ENCODE measurements around the gene P4HB.

P4HB gene

DNA sequence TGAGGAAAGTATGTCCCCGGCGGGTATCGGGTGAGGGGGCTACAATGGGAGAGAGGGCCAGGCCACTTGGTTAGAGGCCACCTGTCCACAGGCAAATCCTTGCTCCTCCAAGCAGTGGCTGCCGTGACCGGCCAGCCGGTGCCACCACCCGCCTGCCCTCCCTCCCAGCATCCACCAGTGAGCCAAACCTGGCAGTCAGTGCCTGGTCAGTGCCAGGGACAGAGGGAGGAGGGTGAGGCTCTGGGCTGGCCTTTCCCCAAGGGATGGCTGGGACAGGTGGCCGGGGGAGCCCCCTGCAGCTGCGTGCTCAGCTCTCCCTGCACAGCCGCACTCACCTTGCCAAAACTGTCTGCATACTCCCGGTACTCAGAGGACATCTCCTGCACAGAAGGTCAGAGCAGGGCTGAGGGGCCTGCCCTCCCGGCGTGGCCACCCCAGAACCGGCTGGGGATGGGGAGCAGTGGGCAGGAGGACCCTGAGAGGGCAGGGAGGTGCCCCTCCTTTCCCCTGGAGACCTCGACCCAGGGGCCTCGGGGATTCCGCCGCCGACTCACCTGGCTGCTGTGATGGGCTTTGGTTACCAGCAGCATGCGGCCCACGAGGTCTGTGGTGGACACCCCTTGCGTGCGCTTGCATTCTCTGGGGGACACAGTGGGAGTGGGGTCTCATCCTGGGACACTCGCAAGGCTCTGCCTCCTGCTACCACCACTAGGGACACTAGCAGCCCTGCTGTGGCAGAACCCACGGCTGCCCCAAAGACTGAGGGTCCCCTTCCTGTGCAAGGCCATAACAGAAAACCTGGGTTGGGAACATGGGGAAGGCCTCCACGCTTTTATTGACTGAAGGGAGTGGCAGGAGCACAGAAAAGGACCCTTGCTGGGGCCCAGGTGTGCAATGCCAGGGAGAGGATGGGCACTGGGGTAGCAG is 47.1 kb upstream of the P4HB start:
- TF ChIP-seq FOXM1 (IDR thresholded peaks at IDR 0.05; ENCODE audit: borderline replicate concordance, low read depth): no peak
- no peak for TF ChIP-seq ZBTB7A (IDR thresholded peaks at IDR 0.05; ENCODE audit: low read depth)
- no peak for TF ChIP-seq YY1 (IDR thresholded peaks at IDR 0.05; ENCODE audit: low read depth)
- no peak for TF ChIP-seq USF1 (IDR thresholded peaks at IDR 0.05)
- TF ChIP-seq MAX (IDR thresholded peaks at IDR 0.05): no peak
- TF ChIP-seq RAD21 (IDR thresholded peaks at IDR 0.05; ENCODE audit: low read depth): no peak
- no peak for TF ChIP-seq REST (IDR thresholded peaks at IDR 0.05; ENCODE audit: low read depth)
- TF ChIP-seq EGR1 (IDR thresholded peaks at IDR 0.05): no peak
- TF ChIP-seq CREB1 (IDR thresholded peaks at IDR 0.05; ENCODE audit: low read depth): no peak
- no peak for TF ChIP-seq TCF12 (IDR thresholded peaks at IDR 0.05; ENCODE audit: low read depth)
- TF ChIP-seq TAF1 (IDR thresholded peaks at IDR 0.05; ENCODE audit: low read depth): no peak
- no peak for TF ChIP-seq TEAD4 (IDR thresholded peaks at IDR 0.05)
- TF ChIP-seq CEBPB (IDR thresholded peaks at IDR 0.05): no peak
- TF ChIP-seq EP300 (IDR thresholded peaks at IDR 0.05; ENCODE audit: borderline replicate concordance): no peak
- no peak for TF ChIP-seq NFIC (IDR thresholded peaks at IDR 0.05)

GRCh38 chr17:81906476-81907218 is 46.3 kb upstream of the P4HB start:
- TF ChIP-seq RAD21 (IDR thresholded peaks at IDR 0.05; ENCODE audit: low read depth): peak; percentile 4; the same call in 1 of the 2 replicates
- TF ChIP-seq TAF1 (IDR thresholded peaks at IDR 0.05; ENCODE audit: low read depth): no peak

DNA sequence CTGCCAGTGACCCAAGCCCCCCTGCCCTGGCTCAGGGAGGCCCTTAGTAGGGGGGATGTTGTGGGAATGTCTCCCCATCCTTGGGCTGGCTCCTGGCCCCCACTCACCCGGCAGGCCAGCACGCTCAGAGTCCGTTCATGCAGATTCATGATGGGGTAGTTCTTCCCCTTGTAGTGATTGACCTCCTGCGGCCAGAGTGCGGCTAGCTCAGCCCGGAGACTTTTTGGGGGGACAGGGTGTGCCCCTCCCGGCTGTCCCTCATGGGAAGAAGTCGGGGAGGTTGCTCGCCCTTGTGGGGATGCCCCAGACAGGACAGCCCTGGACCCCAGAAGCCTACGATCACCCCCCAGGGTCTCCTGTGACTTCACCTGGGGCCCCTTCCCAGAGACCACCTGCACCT is 45.7 kb upstream of the P4HB start:
- TF ChIP-seq FOXM1 (IDR thresholded peaks at IDR 0.05; ENCODE audit: borderline replicate concordance, low read depth) (no peak), TAF1 (IDR thresholded peaks at IDR 0.05; ENCODE audit: low read depth) (no peak), CREB1 (IDR thresholded peaks at IDR 0.05; ENCODE audit: low read depth) (no peak)

DNA sequence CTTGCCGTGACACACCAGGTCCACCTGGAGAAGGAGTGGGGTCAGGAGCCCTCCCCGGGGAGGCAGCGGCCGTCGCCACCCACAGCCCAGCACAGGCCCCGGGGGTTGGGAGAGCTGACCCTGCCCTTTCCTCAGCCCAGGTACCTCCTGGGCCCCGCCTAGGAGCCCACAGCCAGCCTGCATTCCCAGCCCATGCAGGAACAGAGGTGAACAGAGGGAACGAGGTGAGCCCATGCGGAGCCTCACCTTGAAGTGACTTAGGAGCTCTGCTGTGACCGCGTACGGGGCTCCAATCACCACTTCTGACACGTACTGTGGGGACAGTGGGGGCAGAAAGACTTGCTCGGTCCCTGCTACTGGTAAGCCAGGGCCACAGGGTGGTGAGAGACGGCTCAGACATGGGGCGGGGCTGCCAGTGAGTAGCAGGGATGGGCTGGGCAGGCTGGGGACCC is 45.1 kb upstream of the P4HB start:
- no peak for TF ChIP-seq TCF12 (IDR thresholded peaks at IDR 0.05; ENCODE audit: low read depth)
- no peak for TF ChIP-seq YY1 (IDR thresholded peaks at IDR 0.05; ENCODE audit: low read depth)
- no peak for TF ChIP-seq REST (IDR thresholded peaks at IDR 0.05; ENCODE audit: low read depth)
- TF ChIP-seq CREB1 (IDR thresholded peaks at IDR 0.05; ENCODE audit: low read depth): no peak
- no peak for TF ChIP-seq EP300 (IDR thresholded peaks at IDR 0.05; ENCODE audit: borderline replicate concordance)

- TF ChIP-seq USF1 (IDR thresholded peaks at IDR 0.05) (no peak), EP300 (IDR thresholded peaks at IDR 0.05; ENCODE audit: borderline replicate concordance) (no peak), NFIC (IDR thresholded peaks at IDR 0.05) (no peak), TAF1 (IDR thresholded peaks at IDR 0.05; ENCODE audit: low read depth) (no peak), MAX (IDR thresholded peaks at IDR 0.05) (no peak), CEBPB (IDR thresholded peaks at IDR 0.05) (no peak), TEAD4 (IDR thresholded peaks at IDR 0.05) (no peak), CREB1 (IDR thresholded peaks at IDR 0.05; ENCODE audit: low read depth) (no peak)
Observed at GRCh38 chr17:81904600-81905423, 44.5 kb upstream of the P4HB start.
